ENCODE data around the gene ITPR1.

ITPR1 gene

DNA sequence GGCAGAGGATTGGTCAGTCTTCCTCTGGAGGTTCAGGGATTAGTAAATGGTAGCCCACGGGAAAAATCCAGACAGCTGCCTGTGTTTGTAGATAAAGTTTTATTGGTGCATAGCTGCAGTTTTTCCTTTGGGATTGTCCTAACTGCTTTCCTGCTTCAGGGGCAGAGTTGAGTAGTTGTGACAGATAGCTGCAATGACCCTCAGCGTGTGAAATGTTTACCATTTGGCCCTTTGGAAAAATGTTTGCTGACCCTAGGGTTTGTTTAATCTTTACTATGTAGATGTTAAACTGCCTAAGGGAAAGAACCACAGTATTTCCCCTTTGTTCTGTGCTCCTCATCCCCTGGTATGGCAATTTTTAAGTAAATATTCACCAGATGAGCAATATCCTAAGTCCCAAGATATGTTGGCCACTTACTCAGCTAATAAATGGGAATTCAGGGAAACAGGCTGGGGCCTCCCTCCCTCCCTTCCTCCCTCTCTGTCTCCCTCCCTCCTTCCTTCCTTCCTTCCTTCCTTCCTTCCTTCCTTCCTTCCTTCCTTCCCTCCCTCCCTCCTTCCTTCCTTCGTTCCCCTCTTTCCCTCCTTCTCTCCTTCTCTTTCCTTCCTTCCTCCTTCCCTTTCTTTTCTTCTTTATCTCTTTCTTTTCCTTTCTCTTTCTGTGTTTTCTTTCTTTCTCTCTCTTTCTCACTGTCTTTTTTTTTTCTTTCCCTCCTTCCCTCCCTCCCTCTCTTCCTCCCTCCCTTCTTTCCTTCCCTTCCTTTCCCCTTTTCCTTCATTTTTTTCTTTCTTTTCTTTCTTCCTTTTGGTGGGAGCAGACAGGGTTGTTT lies 251.5 kb downstream of the ITPR1 start:
- no peak for DNase-seq (ENCODE audit: low read depth)

DNA sequence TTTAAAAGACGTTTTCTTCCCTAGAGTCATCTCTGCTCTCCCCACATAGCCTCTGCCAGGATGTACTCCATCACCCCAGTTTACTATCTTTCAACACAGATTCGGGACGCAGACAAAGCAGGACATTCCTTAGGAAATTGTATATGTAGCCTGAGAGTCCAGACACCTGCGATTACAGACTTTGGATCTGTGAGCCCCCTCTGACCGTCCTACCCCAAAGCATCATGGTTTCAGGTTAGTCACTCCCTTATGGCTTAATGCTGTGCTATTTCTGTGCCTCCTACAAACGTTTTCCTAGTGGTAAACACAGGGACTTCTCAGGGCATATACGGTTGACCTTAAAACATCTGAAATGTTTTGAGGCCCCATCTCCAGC lies 252.1 kb downstream of the ITPR1 start:
- DNase-seq (ENCODE audit: low read depth) = no peak

DNA sequence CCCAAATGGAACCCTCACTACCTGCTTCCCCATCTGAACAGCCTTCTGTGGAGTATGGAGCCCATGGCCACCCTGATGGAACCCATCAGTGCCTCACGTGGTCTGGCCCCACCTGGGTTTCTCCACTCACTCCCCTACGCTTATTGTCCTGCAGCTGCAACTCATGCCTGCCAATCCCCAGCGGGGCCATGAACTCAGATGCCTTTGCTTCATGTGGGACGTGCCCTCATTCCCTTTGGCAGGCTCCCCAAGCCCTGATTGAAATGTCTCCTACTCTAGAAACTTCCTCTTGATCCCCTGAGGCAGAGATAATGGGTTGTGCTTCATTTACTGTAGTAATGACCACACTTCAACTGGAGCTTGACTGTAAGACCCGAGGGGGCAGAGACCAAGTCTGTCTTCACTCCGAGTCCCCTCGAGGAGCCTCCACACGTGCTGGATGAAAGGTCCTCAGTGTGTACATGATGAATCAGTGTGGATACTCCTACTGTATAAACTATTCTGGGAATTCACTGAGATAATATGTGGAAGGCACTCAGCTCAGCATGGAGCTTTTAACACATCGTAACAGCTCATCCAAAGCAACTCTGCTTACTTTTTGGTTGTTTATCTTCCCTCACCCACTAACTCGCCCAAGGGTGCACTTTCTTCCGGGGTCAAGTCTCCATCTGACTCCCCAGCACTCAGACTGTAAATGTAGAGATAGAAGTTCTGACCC lies 253.3 kb downstream of the ITPR1 start:
- no peak for DNase-seq (ENCODE audit: low read depth)

DNA sequence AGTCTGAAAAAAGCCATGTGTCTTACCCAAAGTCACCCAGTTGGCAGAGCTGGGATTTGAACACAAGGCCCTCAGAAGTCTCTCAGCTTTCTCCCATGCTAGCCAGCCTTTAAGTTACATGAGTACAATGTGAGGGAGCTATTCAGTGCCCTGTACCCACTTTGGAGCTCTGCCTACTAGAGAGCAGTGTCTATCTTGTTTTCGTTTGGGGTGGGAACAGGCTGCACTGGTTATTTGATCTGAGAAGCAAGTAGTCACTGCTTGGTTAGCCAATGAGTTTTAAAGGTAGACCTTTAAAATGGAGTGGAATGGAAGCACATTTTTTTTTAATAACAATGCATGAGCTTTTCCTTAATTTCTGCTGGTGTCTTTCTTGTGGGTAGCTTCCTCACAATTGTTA lies 255.0 kb downstream of the ITPR1 start:
- no peak for DNase-seq (ENCODE audit: low read depth)

GRCh38 chr3:4748701-4749378 lies 255.7 kb downstream of the ITPR1 start:
- DNase-seq (ENCODE audit: low read depth) = no peak

- no peak for DNase-seq (ENCODE audit: low read depth)
These were observed 256.4 kb downstream of the ITPR1 start for GRCh38 chr3:4749567-4750002.

- DNase-seq (ENCODE audit: low read depth) = no peak
These were observed 257.3 kb downstream of the ITPR1 start for GRCh38 chr3:4750306-4750968.

DNA sequence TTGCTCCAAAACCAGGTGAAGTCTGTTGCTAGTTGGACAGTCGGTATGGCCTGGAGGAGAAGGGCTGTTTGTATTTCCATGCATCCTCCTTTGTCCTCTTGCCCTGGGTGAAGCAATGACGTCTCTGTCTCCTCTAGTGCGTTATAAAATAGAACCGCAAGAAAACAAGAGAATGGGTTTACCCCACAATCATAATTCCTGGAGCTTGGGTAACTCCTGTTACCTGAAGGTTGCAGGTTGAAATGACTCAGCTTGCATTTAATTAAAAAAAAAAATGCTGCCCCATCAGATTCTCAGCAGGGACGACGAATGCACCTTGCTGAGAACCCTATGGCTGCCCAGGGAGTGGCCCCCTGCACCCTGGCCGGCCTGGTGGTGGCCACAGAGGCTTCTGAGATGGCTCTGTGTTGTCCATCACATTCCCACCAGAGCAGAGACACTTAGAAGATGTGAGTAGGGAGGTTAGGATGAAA lies 257.9 kb downstream of the ITPR1 start:
- DNase-seq (ENCODE audit: low read depth) = no peak

DNA sequence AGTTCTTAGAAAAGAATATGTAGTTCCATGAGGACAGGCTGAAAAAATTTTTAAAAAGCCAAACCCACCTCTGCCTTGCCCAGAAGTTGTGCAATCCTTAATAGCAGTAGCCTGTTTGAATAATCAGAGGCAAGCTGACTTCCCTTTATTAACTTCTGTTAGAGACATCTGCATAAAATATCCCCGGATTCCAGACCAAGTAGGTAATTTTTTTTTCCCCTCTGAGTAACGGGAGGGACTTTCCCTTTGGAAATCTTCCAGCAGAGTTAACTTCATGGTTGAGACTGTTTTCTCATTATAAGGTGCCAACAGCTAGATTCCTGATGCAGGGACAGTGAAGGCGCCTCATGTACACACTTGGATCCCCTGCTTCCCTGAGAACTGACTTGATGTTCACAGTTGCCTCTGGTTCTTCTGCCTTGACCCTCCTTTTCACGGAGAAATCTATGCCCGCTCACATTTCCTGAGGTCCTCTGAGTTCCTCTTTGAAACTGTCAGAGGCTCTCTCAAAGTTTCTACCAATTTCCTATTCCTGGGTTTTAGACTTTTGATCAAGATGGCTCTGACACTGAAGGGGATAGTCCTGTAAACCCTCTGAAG lies 258.5 kb downstream of the ITPR1 start:
- no peak for DNase-seq (ENCODE audit: low read depth)

DNA sequence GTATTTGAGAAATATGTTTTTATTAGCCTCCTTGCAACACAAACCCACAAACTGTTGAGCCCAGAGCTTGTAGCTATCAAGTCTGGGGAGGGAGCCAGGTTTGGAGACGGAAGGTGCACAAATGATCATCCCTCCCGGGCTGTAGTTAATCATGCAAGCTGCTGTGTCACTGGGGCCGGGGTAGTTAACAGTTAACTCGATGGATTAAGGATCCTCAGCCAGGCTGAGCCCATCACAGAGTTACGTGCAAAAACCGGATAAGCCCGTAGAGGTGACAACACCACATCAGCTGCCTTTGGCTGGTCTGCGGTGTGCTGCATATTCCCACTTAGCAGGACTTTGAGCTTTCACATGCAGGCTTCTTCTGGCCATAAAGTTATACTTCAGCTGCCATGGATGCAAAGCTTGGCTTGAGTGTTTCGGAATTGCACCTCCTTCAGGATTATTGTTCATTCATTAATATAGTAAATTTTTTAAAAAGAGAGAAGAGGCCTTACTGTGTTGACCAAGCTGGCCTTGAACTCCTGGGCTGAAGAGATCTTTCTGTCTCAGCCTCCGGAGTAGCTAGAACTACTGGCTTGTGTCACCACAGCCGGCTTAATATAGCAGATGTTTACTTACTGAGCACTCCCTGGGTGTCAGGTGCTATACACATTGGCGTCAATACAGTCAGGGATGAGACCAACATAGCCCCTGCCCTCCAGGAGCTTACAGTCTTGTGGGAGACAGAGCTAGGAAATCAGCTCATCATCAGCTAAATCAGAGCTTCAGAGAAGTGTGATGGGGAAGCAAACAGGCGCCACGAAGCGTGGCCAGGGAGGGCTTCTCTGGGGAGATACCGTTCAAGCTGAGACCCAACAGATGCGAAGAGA lies 259.3 kb downstream of the ITPR1 start:
- no peak for DNase-seq (ENCODE audit: low read depth)

- DNase-seq (ENCODE audit: low read depth) = no peak
These were observed 260.0 kb downstream of the ITPR1 start for GRCh38 chr3:4753073-4753691.

GRCh38 chr3:4754180-4755086 lies 261.3 kb downstream of the ITPR1 start:
- DNase-seq (ENCODE audit: low read depth) = no peak

DNA sequence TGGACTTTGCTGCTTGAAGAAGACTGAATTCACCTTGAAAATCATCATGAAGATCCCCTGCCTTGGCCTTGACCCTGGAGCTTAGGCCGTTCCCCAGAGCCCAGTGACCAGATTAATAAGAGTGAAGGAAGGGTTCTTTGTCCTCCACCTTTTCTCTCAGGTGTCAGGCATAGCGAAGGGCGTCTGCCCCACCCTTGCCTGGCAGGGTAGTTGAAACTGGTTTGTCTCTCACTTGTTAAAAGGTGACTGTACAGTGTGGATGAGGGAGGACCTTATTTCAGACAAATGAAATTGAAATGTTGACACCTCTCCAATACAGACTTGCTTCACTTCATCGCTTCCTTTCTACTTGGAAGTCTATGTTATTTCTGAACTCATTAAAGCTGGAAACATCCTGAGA lies 262.4 kb downstream of the ITPR1 start:
- no peak for DNase-seq (ENCODE audit: low read depth)

DNA sequence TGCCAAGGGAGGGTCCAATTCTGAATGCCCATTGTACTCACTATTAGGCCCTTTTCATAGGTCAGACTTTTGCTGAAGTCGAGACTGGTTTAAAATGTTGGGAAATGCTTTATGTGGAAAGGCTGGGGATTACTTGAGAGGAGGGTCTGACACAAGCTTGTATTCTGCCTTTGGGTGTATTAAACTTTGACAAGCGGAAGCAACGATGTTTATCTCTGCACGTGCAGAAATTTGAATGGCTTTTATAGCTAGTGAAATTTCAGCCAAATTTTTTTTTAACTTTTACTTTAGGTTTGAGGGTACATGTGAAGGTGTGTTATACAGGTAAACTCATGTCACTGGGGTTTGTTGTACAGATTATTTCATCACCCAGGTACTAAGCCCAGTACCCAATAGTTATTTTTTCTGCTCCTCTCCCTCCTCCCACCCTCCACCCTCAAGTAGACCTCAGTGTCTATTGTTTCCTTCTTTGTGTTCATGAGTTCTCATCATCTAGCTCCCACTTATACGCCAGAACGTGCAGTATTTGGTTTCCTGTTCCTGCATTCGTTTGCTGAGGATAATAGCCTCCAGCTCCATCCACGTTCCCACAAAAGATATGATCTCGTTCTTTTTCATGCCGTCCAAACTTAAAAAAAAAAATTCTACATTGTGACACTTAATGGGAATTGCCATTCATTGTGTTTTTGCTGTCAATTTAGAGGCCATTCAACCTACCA lies 263.1 kb downstream of the ITPR1 start:
- DNase-seq (ENCODE audit: low read depth) = no peak

GRCh38 chr3:4756855-4757574 lies 263.9 kb downstream of the ITPR1 start:
- no peak for DNase-seq (ENCODE audit: low read depth)

DNA sequence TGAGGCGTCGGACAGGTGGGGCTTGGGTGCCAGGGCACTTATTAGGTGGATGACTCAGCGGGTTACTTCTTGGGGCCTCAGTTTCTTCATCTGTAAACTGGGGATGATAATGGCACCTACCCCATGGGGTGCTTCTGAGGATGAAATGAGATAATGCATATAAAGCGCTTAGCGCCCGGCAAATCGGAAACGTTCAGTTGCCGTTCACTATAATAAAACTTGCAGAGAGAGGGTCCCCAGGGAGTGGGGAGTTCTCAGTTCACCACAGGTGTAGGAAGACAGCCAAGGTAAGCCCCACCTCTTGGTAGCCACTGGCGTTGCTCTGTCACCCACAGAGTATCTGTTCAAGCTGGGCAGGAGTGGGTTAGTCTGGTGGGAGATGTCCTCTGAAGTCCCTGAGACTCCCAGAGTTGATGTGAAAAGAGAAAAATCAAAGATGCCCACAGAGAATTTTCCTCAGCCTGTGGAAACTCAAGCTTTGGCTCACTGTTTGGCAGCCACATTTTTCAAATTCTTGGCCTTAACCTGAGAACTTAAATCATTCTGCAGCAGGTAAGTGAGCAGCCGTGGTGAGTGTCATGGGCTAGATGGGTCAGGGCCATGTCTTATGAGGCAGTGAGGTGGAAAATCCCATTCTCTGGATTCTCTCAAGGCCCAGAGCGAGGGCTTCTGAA lies 264.6 kb downstream of the ITPR1 start:
- DNase-seq (ENCODE audit: low read depth) = no peak

DNA sequence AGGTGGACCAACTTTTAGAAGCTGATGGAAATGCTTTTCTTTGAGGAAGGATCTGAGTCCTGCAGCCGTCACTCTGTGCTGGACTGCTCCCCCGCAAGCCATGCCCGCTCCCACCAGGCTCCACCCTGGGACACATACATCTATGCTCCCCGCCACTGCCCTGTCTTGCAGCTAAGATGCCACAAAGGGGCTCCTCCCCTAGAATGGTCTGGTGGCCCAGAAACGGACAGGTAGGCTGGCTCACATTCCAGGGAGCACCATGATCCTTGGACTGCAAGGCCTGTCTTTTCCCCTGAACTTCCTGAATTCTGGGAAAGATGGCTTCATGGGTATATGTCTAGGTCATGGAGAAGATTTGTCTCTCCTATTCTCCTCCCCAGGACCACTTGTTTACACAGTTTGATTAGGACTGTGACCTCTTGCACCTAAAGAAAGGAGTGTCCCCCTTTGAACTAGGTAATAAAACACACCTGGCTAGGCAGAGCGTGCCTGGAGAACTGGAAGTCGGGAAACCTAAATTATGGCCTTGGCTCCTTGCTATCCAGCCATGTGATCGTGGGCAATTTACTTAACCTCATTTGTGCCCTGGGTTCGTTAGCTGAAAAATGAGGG lies 265.2 kb downstream of the ITPR1 start:
- DNase-seq (ENCODE audit: low read depth) = no peak
